Fibroblast of the aortic adventitia (primary cell): ENCODE data around the gene EXOSC2. TPM values are rescaled to one million over a fixed set of nuclear protein-coding genes. Genes with fewer than 3 reads are reported as not detected.

Source experiments
- DNase-seq: peaks from one replicate; pipeline ENCODE4 v3.0.0-alpha.2; 2010; ENCODE audit warnings: low read depth
- H3K4me3 ChIP-seq: 2 replicates; pipeline ENCODE4 v1.5.1; 2011; ENCODE audit warnings: low read depth, mild to moderate bottlenecking, control low read depth, low read length, moderate library complexity
- total RNA-seq: library from RNA; depleted of rRNA; stranded (reverse); fragments of >200 nt; gene quantifications from 2 replicates; pipeline ENCODE4 v1.2.3, GENCODE V29; 2012; ENCODE audit warnings: low replicate concordance
- TF ChIP-seq, protein P1 (sequence below): IDR thresholded peaks from 2 replicates; pipeline ENCODE4 v1.5.1; 2011; ENCODE audit warnings: mild to moderate bottlenecking, low read length, control low read depth, inconsistent platforms; ENCODE audit not compliant: insufficient read depth

Gene EXOSC2
- total RNA-seq, 1 donor: 31.5 TPM

DNA sequence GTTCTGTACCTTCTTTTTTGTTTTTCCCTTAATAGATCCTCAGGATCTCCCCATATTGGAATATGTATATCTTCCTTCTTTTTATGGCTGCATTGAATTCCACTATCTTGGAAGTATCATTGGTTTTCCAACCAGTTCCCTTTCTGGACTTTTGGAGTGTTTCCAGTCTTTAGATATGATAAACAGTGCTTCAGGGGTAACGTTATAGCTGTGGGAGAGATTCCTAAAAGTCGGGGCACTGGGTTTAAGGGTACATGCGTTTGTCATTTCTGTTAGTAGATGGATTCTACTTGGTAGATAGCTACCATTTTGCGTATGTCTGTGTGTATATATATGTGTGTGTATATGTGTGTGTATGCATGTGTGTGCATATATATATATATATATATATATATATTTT lies 42.0 kb downstream of the EXOSC2 start:
- TF ChIP-seq, protein P1, sequence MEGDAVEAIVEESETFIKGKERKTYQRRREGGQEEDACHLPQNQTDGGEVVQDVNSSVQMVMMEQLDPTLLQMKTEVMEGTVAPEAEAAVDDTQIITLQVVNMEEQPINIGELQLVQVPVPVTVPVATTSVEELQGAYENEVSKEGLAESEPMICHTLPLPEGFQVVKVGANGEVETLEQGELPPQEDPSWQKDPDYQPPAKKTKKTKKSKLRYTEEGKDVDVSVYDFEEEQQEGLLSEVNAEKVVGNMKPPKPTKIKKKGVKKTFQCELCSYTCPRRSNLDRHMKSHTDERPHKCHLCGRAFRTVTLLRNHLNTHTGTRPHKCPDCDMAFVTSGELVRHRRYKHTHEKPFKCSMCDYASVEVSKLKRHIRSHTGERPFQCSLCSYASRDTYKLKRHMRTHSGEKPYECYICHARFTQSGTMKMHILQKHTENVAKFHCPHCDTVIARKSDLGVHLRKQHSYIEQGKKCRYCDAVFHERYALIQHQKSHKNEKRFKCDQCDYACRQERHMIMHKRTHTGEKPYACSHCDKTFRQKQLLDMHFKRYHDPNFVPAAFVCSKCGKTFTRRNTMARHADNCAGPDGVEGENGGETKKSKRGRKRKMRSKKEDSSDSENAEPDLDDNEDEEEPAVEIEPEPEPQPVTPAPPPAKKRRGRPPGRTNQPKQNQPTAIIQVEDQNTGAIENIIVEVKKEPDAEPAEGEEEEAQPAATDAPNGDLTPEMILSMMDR: no peak
- DNase-seq: no peak
- no peak overlapping the region for H3K4me3 ChIP-seq

DNA sequence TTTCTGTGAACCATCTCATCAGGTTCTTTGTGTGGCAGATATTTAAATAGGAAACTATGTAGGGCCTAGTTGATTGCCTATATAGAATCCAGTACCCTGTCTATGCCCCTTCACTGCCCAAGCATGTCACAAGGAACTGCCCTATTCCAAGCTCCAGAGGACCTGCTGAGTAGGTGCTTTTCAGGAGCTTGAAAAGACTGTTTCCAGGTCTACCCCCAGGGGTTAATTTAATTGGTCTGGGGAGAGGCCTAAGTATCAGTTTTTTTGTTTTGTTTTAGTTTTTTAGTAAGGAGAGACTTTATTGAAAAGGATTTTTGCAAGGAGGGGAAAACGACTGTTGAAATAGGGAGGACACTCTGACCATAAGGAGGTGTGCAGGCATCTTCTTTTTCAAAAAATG lies 43.3 kb downstream of the EXOSC2 start:
- no peak for DNase-seq
- TF ChIP-seq, protein P1: no peak
- H3K4me3 ChIP-seq: no peak overlapping the region

DNA sequence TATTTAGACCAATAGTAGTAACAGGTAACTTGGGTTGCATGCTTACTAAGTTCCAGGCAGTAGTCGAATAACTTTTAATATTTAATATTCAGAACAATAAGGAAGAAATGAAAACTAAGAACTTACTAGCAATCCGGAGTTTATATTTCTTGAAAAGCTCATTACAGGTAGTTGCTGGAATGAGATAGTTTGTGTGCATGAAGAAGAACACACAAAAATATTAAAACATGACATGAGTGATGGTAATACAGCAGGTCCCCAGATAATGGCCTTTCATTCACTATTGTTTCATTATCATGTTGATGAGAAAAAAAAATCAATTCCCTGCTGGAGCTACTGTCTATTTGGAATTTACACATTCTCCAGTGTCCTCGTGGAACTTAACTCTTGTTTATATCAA lies 44.7 kb downstream of the EXOSC2 start:
- TF ChIP-seq, protein P1: no peak
- no peak overlapping the region for H3K4me3 ChIP-seq
- no peak for DNase-seq

DNA sequence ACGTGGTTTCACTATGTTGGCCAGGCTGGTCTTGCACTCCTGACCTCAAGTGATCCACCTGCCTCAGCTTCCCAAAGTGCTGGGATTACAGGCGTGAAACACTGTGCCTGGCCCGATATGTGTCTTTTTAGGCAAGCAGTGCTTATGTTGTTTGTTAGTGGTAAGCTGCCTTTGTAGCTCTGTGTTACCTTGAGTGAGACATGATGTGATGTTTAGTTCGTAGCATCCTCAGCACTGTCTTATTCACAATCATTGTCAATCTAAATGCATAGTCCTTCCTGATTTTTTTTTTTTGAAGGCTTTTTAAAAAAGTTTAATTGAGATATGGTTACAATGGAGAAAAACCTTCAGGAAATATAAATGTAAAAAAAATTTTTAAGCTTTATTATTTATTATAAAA lies 45.5 kb downstream of the EXOSC2 start:
- H3K4me3 ChIP-seq: no peak overlapping the region
- TF ChIP-seq, protein P1: no peak
- no peak for DNase-seq

DNA sequence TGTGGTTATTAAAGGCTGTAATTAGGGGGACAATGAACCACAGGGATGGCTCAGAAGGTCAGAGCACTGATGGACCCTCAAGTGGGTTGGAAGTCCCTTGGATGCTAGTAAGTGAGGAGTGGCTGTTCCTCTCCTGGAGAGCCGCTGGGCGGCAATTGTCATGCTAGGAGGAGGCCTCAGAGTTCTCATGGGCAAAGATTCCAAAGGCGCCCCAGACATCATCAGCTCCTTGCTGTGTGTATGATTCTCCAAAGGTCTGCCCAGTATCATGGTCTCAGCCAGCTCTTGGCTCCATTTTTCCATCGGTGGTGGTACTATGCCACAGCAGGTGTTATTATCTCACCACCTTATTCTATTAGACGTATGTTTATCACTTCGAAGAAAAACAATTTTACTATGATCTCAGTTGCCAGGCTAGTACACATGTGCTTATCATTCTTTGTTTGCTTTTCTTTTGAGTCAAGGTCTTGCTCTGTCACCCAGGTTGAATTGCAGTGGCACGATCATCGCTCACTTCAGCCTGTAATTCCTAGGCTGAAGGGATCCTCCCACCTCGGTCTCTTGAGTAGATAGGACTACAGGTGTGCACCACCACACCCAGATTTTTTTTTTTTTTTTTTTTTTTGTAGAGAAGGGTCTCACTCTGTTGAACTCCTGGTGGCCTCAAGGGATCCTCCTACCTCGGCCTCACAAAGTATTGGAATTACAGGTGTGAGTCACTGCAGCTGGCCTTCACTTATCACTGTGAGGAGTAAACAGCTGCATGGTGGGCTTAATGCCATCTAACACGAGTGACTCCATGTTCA lies 46.8 kb downstream of the EXOSC2 start:
- no peak overlapping the region for H3K4me3 ChIP-seq
- no peak for DNase-seq
- TF ChIP-seq, protein P1: no peak

DNA sequence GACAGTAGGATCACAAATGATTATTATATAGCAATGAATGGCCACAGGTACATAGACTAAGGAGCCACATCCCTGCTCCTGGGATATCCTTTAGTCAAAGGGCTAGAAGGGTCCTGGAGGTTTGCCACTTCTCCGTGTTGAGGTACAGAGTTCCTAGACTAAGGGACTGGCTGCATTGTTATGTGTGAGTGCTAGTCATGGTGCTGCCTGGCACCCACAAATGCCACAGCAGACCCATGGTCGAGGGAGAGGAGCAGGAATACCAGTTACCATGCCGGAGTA lies 47.4 kb downstream of the EXOSC2 start:
- TF ChIP-seq, protein P1: no peak
- no peak for DNase-seq
- H3K4me3 ChIP-seq: no peak overlapping the region
